Liver (tissue), 9 donors: ENCODE results near the gene SHD. TPM values are rescaled to one million over a fixed set of nuclear protein-coding genes. Genes with fewer than 3 reads are reported as not detected.

ENCODE experiments used
- DNase-seq: peaks from one replicate; pipeline ENCODE4 v3.0.0-alpha.2; 2017; ENCODE audit warnings: low spot score
- H3K27ac ChIP-seq, 2 donors: one replicate each; pipeline ENCODE4 v1.7.0; 2013; ENCODE audit warnings: inconsistent platforms in 2 of 2, low read length in 2 of 2, control low read depth in 1 of 2, low read depth in 1 of 2, mild to moderate bottlenecking in 1 of 2
- H3K27me3 ChIP-seq, 4 donors: one replicate each; pipeline versions ENCODE4 v1.6.1 to v1.7.0; 2013; ENCODE audit warnings: low read length in 3 of 4, inconsistent platforms in 1 of 4, mild to moderate bottlenecking in 1 of 4, moderate library complexity in 1 of 4; ENCODE audit not compliant: control insufficient read depth in 4 of 4, insufficient read depth in 4 of 4
- H3K36me3 ChIP-seq, 4 donors: one replicate each; pipeline versions ENCODE4 v1.6.1 to v1.7.0; 2013; ENCODE audit warnings: low read length in 3 of 4, mild to moderate bottlenecking in 3 of 4, low read depth in 1 of 4, moderate library complexity in 1 of 4; ENCODE audit not compliant: control insufficient read depth in 4 of 4, insufficient read depth in 3 of 4
- H3K4me1 ChIP-seq, 4 donors: one replicate each; pipeline versions ENCODE4 v1.6.1 to v1.7.0; 2013; ENCODE audit warnings: low read length in 3 of 4, mild to moderate bottlenecking in 3 of 4, moderate library complexity in 1 of 4; ENCODE audit not compliant: control insufficient read depth in 4 of 4, insufficient read depth in 4 of 4
- H3K4me3 ChIP-seq, 3 donors: one replicate each; pipeline versions ENCODE4 v1.6.1 to v1.7.0; 2013; ENCODE audit warnings: low read length in 3 of 3, control low read depth in 1 of 3, low read depth in 1 of 3, mild to moderate bottlenecking in 1 of 3
- H3K9ac ChIP-seq, 2 donors: one replicate each; pipeline ENCODE4 v1.7.0; 2013; ENCODE audit warnings: low read length in 2 of 2, mild to moderate bottlenecking in 2 of 2, moderate library complexity in 2 of 2, control low read depth in 1 of 2, low read depth in 1 of 2
- H3K9me3 ChIP-seq, 4 donors: one replicate each; pipeline versions ENCODE4 v1.6.1 to v1.7.0; 2013; ENCODE audit warnings: low read length in 3 of 4; ENCODE audit not compliant: control insufficient read depth in 4 of 4
- ATF3 ChIP-seq: IDR thresholded peaks from 2 replicates; pipeline ENCODE4 v1.6.1; 2016; ENCODE audit warnings: antibody characterized with exemption
- CTCF ChIP-seq: fragments of 150-350 bp; IDR thresholded peaks from 2 replicates; pipeline ENCODE4 v1.5.1; 2017; ENCODE audit warnings: improper control_type of control experiment, low read depth, low read length; ENCODE audit not compliant: missing input control
- EGR1 ChIP-seq, 2 donors: IDR thresholded peaks; 2 replicates each; pipeline ENCODE4 v1.6.1; 2016 to 2018; ENCODE audit warnings: antibody characterized with exemption in 2 of 2, low read depth in 2 of 2
- FOXA1 ChIP-seq: IDR thresholded peaks from 2 replicates; pipeline ENCODE4 v1.6.1; 2016; ENCODE audit warnings: antibody characterized with exemption
- FOXA2 ChIP-seq: IDR thresholded peaks from 2 replicates; pipeline ENCODE4 v1.6.1; 2016; ENCODE audit warnings: antibody characterized with exemption
- GABPA ChIP-seq, 2 donors: IDR thresholded peaks in 1 of 2; conservative IDR thresholded peaks in 1 of 2; 2 replicates each; pipeline ENCODE4 v1.6.1; 2016; ENCODE audit warnings: antibody characterized with exemption in 2 of 2, mild to moderate bottlenecking in 1 of 2, moderate library complexity in 1 of 2
- HNF4A ChIP-seq, 2 donors: conservative IDR thresholded peaks; 2 replicates each; pipeline ENCODE4 v1.6.1; 2016; ENCODE audit warnings: antibody characterized with exemption in 2 of 2, mild to moderate bottlenecking in 2 of 2
- HNF4G ChIP-seq: IDR thresholded peaks from 2 replicates; pipeline ENCODE4 v1.6.1; 2016; ENCODE audit warnings: antibody characterized with exemption
- JUND ChIP-seq, 2 donors: IDR thresholded peaks; 2 replicates each; pipeline ENCODE4 v1.6.1; 2016; ENCODE audit warnings: antibody characterized with exemption in 2 of 2
- MAX ChIP-seq: IDR thresholded peaks from 2 replicates; pipeline ENCODE4 v1.6.1; 2016; ENCODE audit warnings: antibody characterized with exemption
- NR2F2 ChIP-seq: IDR thresholded peaks from 2 replicates; pipeline ENCODE4 v1.6.1; 2016; ENCODE audit warnings: antibody characterized with exemption
- RAD21 ChIP-seq, 2 donors: IDR thresholded peaks; 2 replicates each; pipeline ENCODE4 v1.6.1; 2016; ENCODE audit warnings: antibody characterized with exemption in 2 of 2, mild to moderate bottlenecking in 2 of 2
- REST ChIP-seq: IDR thresholded peaks from 2 replicates; pipeline ENCODE4 v1.6.1; 2016; ENCODE audit warnings: antibody characterized with exemption, mild to moderate bottlenecking
- RXRA ChIP-seq, 2 donors: IDR thresholded peaks; 2 replicates each; pipeline ENCODE4 v1.6.1; 2017 to 2018; ENCODE audit warnings: antibody characterized with exemption in 2 of 2, mild to moderate bottlenecking in 1 of 2
- SP1 ChIP-seq: IDR thresholded peaks from 2 replicates; pipeline ENCODE4 v1.6.1; 2018; ENCODE audit warnings: antibody characterized with exemption, mild to moderate bottlenecking
- TAF1 ChIP-seq: conservative IDR thresholded peaks from 2 replicates; pipeline ENCODE4 v1.6.1; 2016; ENCODE audit warnings: antibody characterized with exemption, mild to moderate bottlenecking
- YY1 ChIP-seq: IDR thresholded peaks from 2 replicates; pipeline ENCODE4 v1.6.1; 2016; ENCODE audit warnings: antibody characterized with exemption, mild to moderate bottlenecking
- ZBTB33 ChIP-seq: IDR thresholded peaks from 2 replicates; pipeline ENCODE4 v1.6.1; 2016; ENCODE audit warnings: antibody characterized with exemption
- WGBS: extraction: QIAGEN DNeasy Blood & Tissue Kit; methylation state at CpG from one replicate; pipeline ENCODE4 v1.1.7; 2013; 5-methylcytosine and 5-hydroxymethylcytosine counted together
- polyA plus RNA-seq, 2 donors: library from polyadenylated mRNA; stranded (reverse) in 1 of 2; unstranded in 1 of 2; fragments of 200-250 nt in 1 of 2; fragments of >200 nt in 1 of 2; fragmentation: Nextera tagmentation in 1 of 2; extraction: Ambion mirVana in 1 of 2; gene quantifications; one replicate each; pipeline versions ENCODE4 v1.2.1 to v1.2.3, GENCODE V29; 2013 to 2015
- total RNA-seq, 2 donors: library from RNA; depleted of rRNA; stranded (reverse); fragments of >200 nt; gene quantifications; one replicate each; pipeline ENCODE4 v1.2.3, GENCODE V29; 2014
- donor health status: healthy.
- donor health status: healthy.
- donor health status: healthy.
- donor health status: healthy.
- donor health status: healthy.

Gene SHD
- total and polyA plus RNA-seq, 4 donors, result 0.09 to 15.7 (median 4.5) TPM

GRCh38 chr19:4294389-4294788 lies 15.3 kb downstream of the SHD start:
- H3K9me3 ChIP-seq, result no peaks in the 10 kb centered on the region
- WGBS, result 68% methylated on average over 10 of the region's 10 CpGs
- TF ChIP-seq MAX (no peak), ATF3 (no peak), RAD21 (IDR thresholded peaks at IDR 0.05) (no peak), HNF4A (conservative IDR thresholded peaks at IDR 0.05) (no peak), SP1 (no peak), ZBTB33 (no peak), FOXA2 (no peak), RXRA (IDR thresholded peaks at IDR 0.05) (no peak), REST (no peak), TAF1 (no peak), HNF4G (no peak), CTCF (no peak), GABPA (IDR thresholded peaks at IDR 0.05 in 1 of 2, conservative IDR thresholded peaks at IDR 0.05 in 1 of 2) (no peak), JUND (IDR thresholded peaks at IDR 0.05) (no peak), EGR1 (IDR thresholded peaks at IDR 0.05; ENCODE audit: low read depth in 2 of 2) (no peak), YY1 (no peak), NR2F2 (no peak), FOXA1 (no peak)
- H3K27me3 ChIP-seq, result no peaks in the 10 kb centered on the region
- no peaks in the 10 kb centered on the region for H3K36me3 ChIP-seq
- no peaks in the 10 kb centered on the region for H3K4me1 ChIP-seq
- H3K27ac ChIP-seq, result no peak overlapping the region
- no peak for DNase-seq
- no peak overlapping the region for H3K9ac ChIP-seq
- no peak overlapping the region for H3K4me3 ChIP-seq
